ENCODE results near the gene CPT2.

DNA sequence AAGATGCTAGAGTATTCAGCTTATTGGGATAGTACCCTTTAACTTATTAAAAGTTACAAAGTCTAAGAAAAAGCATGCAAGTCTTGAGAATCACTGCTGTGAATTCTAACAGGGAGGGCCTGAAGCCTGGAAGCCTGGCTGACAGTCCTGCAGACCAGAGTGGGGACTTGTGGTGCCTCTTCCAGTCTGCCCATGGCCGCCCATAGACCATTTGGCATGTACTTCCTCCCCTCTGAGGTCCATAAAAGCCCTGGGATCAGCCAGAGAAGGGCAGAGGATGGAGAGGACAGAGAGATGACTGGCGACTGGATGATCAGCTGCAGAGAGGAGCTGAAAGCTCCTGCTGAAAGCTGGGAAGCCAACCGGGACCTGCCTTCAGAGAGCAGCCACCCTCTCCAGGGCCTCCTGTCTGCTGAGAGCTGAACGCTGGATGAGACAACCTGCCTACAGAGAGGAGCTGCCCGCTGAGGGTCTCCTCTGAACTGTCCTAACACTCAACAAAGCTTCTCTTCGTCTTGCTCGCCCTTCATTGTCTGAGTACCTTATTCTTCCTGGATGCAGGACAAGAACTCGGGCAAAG is 41.7 kb upstream of the CPT2 start:
- no peak for TF ChIP-seq POLR2A (IDR thresholded peaks at IDR 0.05; ENCODE audit: low read length)
- TF ChIP-seq GATA1 (IDR thresholded peaks at IDR 0.05; ENCODE audit: low read depth, low read length): no peak

All from erythroblast (primary cell).